GM12878 (cell line): Measurements from ENCODE around the gene RBM44. TPM values are rescaled to one million over a fixed set of nuclear protein-coding genes. Genes with fewer than 3 reads are reported as not detected.

Experiments
- polyA plus RNA-seq, 11 experiments: library from polyadenylated mRNA; depleted of rRNA in 4 of 11; unstranded in 6 of 11; stranded (reverse) in 5 of 11; fragments of >200 nt; fragmentation: Nextera tagmentation in 4 of 11; fragmentation: Illumina TruSeq in 1 of 11; extraction: Ambion mirVana in 4 of 11; extraction: Trizol in 1 of 11; gene quantifications; 1 replicate in 1 of 11; 2 replicates in 10 of 11; pipeline versions ENCODE4 v1.2.1 to v1.2.3, GENCODE V29; 2011 to 2016; ENCODE audit warnings: inconsistent platforms in 2 of 11, missing spikeins in 2 of 11, low read depth in 1 of 11
- small RNA-seq: library from RNA; depleted of rRNA; stranded (forward); fragments of <200 nt; gene quantifications from one replicate; pipeline ENCODE3, GENCODE V24; 2014
- total RNA-seq, 4 experiments: library from RNA; depleted of rRNA in 3 of 4; stranded (reverse); fragments of >200 nt in 3 of 4; fragmentation: Illumina TruSeq in 1 of 4; extraction: Trizol in 1 of 4; gene quantifications; 2 replicates each; pipeline versions ENCODE4 v1.2.1 to v1.2.3, GENCODE V29; 2013 to 2021

Gene RBM44
- total and polyA plus RNA-seq, 10 of the 15 experiments (the other 5 are each of a cell fraction or from before 2014, with no cell fraction given), result 0.14 to 1.4 (median 0.62) TPM; not detected in 1

Small RNAs within 50 kb of the gene (small RNA-seq; reads per million reads assigned to genes)
- gene RF00157, result not detected

Other genes with a start within 250 kb of the RBM44 start
- gene PRLH, start 232.2 kb upstream of the RBM44 start, total RNA-seq (2014; rRNA removed), result not detected in 2 replicates
- not detected in 2 replicates for gene PRLH, start 232.2 kb upstream of the RBM44 start, total RNA-seq (2014; rRNA removed; fragmentation: Illumina TruSeq; extraction: Trizol)
- not detected in 2 replicates for gene PRLH, start 232.2 kb upstream of the RBM44 start, total RNA-seq (2021)
- gene PRLH, start 232.2 kb upstream of the RBM44 start, polyA plus RNA-seq (2011; rRNA removed), result not detected in 2 replicates
- gene PRLH, start 232.2 kb upstream of the RBM44 start, polyA plus RNA-seq (2014; fragmentation: Illumina TruSeq; extraction: Trizol), result not detected in 2 replicates
- gene PRLH, start 232.2 kb upstream of the RBM44 start, polyA plus RNA-seq (2014; fragmentation: Nextera tagmentation; extraction: Ambion mirVana), result not detected
- gene PRLH, start 232.2 kb upstream of the RBM44 start, polyA plus RNA-seq (2014; rRNA removed), result not detected in 2 replicates
- not detected for gene PRLH, start 232.2 kb upstream of the RBM44 start, polyA plus RNA-seq (2016; fragmentation: Nextera tagmentation; extraction: Ambion mirVana)
- gene RAB17, start 208.0 kb upstream of the RBM44 start, total RNA-seq (2014; rRNA removed), result 0.11 and 0.17 TPM in 2 replicates
- 0.09 and 0.23 TPM in 2 replicates for gene RAB17, start 208.0 kb upstream of the RBM44 start, total RNA-seq (2014; rRNA removed; fragmentation: Illumina TruSeq; extraction: Trizol)
- 1.1 TPM in 2 replicates for gene RAB17, start 208.0 kb upstream of the RBM44 start, total RNA-seq (2021)
- gene RAB17, start 208.0 kb upstream of the RBM44 start, polyA plus RNA-seq (2011; rRNA removed), result 0.42 and 1.2 TPM in 2 replicates
- 0.28 and 0.87 TPM in 2 replicates for gene RAB17, start 208.0 kb upstream of the RBM44 start, polyA plus RNA-seq (2014; fragmentation: Illumina TruSeq; extraction: Trizol)
- under 1 TPM in 1 of 2 experiments, not detected in 1; 0.07 TPM for gene RAB17, start 208.0 kb upstream of the RBM44 start, polyA plus RNA-seq (2014; fragmentation: Nextera tagmentation; extraction: Ambion mirVana)
- gene RAB17, start 208.0 kb upstream of the RBM44 start, polyA plus RNA-seq (2014; rRNA removed), result 0.56 and 1.4 TPM in 2 replicates
- not detected for gene RAB17, start 208.0 kb upstream of the RBM44 start, polyA plus RNA-seq (2016; fragmentation: Nextera tagmentation; extraction: Ambion mirVana)
- 53.5 and 53.9 TPM in 2 replicates for gene LRRFIP1, start 171.2 kb upstream of the RBM44 start, total RNA-seq (2014; rRNA removed)
- 77.6 and 83.3 TPM in 2 replicates for gene LRRFIP1, start 171.2 kb upstream of the RBM44 start, total RNA-seq (2014; rRNA removed; fragmentation: Illumina TruSeq; extraction: Trizol)
- gene LRRFIP1, start 171.2 kb upstream of the RBM44 start, total RNA-seq (2021), result 71.5 and 81.6 TPM in 2 replicates
- 71.0 and 94.9 TPM in 2 replicates for gene LRRFIP1, start 171.2 kb upstream of the RBM44 start, polyA plus RNA-seq (2011; rRNA removed)
- 107 and 130 TPM in 2 replicates for gene LRRFIP1, start 171.2 kb upstream of the RBM44 start, polyA plus RNA-seq (2014; fragmentation: Illumina TruSeq; extraction: Trizol)
- gene LRRFIP1, start 171.2 kb upstream of the RBM44 start, polyA plus RNA-seq (2014; fragmentation: Nextera tagmentation; extraction: Ambion mirVana), result 10 to 100 TPM; 36.2 to 36.3 TPM
- 60.4 and 70.5 TPM in 2 replicates for gene LRRFIP1, start 171.2 kb upstream of the RBM44 start, polyA plus RNA-seq (2014; rRNA removed)
- 100 to 1,000 TPM in 1 of 2 experiments, 10 to 100 TPM in 1; 99.2 to 120 TPM for gene LRRFIP1, start 171.2 kb upstream of the RBM44 start, polyA plus RNA-seq (2016; fragmentation: Nextera tagmentation; extraction: Ambion mirVana)
- gene RAMP1, start 60.8 kb downstream of the RBM44 start, total RNA-seq (2014; rRNA removed), result 0.11 and 0.27 TPM in 2 replicates
- not detected in 2 replicates for gene RAMP1, start 60.8 kb downstream of the RBM44 start, total RNA-seq (2014; rRNA removed; fragmentation: Illumina TruSeq; extraction: Trizol)
- gene RAMP1, start 60.8 kb downstream of the RBM44 start, total RNA-seq (2021), result not detected in 2 replicates
- gene RAMP1, start 60.8 kb downstream of the RBM44 start, polyA plus RNA-seq (2011; rRNA removed), result 0.12 TPM in 1 of 2 replicates, not detected in the other
- not detected in 2 replicates for gene RAMP1, start 60.8 kb downstream of the RBM44 start, polyA plus RNA-seq (2014; fragmentation: Illumina TruSeq; extraction: Trizol)
- gene RAMP1, start 60.8 kb downstream of the RBM44 start, polyA plus RNA-seq (2014; fragmentation: Nextera tagmentation; extraction: Ambion mirVana), result not detected
- 0.19 and 0.36 TPM in 2 replicates for gene RAMP1, start 60.8 kb downstream of the RBM44 start, polyA plus RNA-seq (2014; rRNA removed)
- gene RAMP1, start 60.8 kb downstream of the RBM44 start, polyA plus RNA-seq (2016; fragmentation: Nextera tagmentation; extraction: Ambion mirVana), result not detected
- 18.2 and 26.3 TPM in 2 replicates for gene UBE2F, start 168.2 kb downstream of the RBM44 start, total RNA-seq (2014; rRNA removed)
- 28.0 and 30.3 TPM in 2 replicates for gene UBE2F, start 168.2 kb downstream of the RBM44 start, total RNA-seq (2014; rRNA removed; fragmentation: Illumina TruSeq; extraction: Trizol)
- gene UBE2F, start 168.2 kb downstream of the RBM44 start, total RNA-seq (2021), result 26.1 and 27.7 TPM in 2 replicates
- 56.6 and 59.8 TPM in 2 replicates for gene UBE2F, start 168.2 kb downstream of the RBM44 start, polyA plus RNA-seq (2011; rRNA removed)
- 47.6 and 53.7 TPM in 2 replicates for gene UBE2F, start 168.2 kb downstream of the RBM44 start, polyA plus RNA-seq (2014; fragmentation: Illumina TruSeq; extraction: Trizol)
- gene UBE2F, start 168.2 kb downstream of the RBM44 start, polyA plus RNA-seq (2014; fragmentation: Nextera tagmentation; extraction: Ambion mirVana), result 10 to 100 TPM; 12.3 to 21.9 TPM
- 34.9 and 39.9 TPM in 2 replicates for gene UBE2F, start 168.2 kb downstream of the RBM44 start, polyA plus RNA-seq (2014; rRNA removed)
- 10 to 100 TPM; 58.1 to 64.4 TPM for gene UBE2F, start 168.2 kb downstream of the RBM44 start, polyA plus RNA-seq (2016; fragmentation: Nextera tagmentation; extraction: Ambion mirVana)